ENCODE data around the gene POFUT1. TPM values are rescaled to one million over a fixed set of nuclear protein-coding genes. Genes with fewer than 3 reads are reported as not detected.
A peak's percentile ranks its signal among the peaks of the same experiment; 100 is the strongest.

POFUT1 gene
- total and polyA plus RNA-seq, 9 of the 15 experiments (the other 6 are each of a cell fraction or from before 2014, with no cell fraction given) = 3.5 to 44.7 (median 23.5) TPM

- H3K79me2 ChIP-seq (ENCODE audit: control insufficient read depth, insufficient read depth, low read length) = peaks cover 3% of the 10 kb centered on the region; the same call in 2 of the 3 replicates
- H3K27ac ChIP-seq (ENCODE audit: extremely low read depth, low read depth, low read length) = no peak overlapping the region
- no peak for TF ChIP-seq ZFP36 (IDR thresholded peaks at IDR 0.05; ENCODE audit: low read depth, low read length, partially characterized antibody)
- no peak for TF ChIP-seq LCOR (CRISPR knock-in tag; IDR thresholded peaks at IDR 0.05)
- no peak for TF ChIP-seq MYC (IDR thresholded peaks at IDR 0.05; ENCODE audit: low read depth, low read length)
- no peak for TF ChIP-seq MYC (CRISPR knock-in tag; IDR thresholded peaks at IDR 0.05; ENCODE audit: borderline replicate concordance, low read depth)
- TF ChIP-seq SIN3A (IDR thresholded peaks at IDR 0.05; ENCODE audit: borderline replicate concordance in 2 of 2, control insufficient read depth in 1 of 2, low read depth in 2 of 2, low read length in 2 of 2) = no peak
- no peak for TF ChIP-seq POLR3A (IDR thresholded peaks at IDR 0.05; ENCODE audit: borderline replicate concordance, extremely low read depth, insufficient read depth, insufficient read length)
- TF ChIP-seq BDP1 (IDR thresholded peaks at IDR 0.05; ENCODE audit: insufficient read depth, insufficient read length) = no peak
- no peak for TF ChIP-seq TSC22D4 (tag; IDR thresholded peaks at IDR 0.05)
- H3K4me3 ChIP-seq = no peak overlapping the region
- no peak overlapping the region for H3K4me2 ChIP-seq (ENCODE audit: insufficient read depth, low read length)
- peak overlapping the region in 1 of 2 experiments; percentile 6; a peak in 1 of 4 replicates for H3K9ac ChIP-seq (ENCODE audit: insufficient read depth in 1 of 2, low read depth in 2 of 2, low read length in 2 of 2)
- H3K9me3 ChIP-seq (replicated peaks; ENCODE audit: control insufficient read depth, insufficient read depth, low read depth, low read length) = no peaks in the 10 kb centered on the region
- FAIRE-seq (no peak), DNase-seq (ENCODE audit: extremely low read depth in 1 of 4, low spot score in 3 of 4) (no peak), ATAC-seq (no peak)
- POLR2A ChIA-PET = no interaction called here
- H3K9me1 ChIP-seq (ENCODE audit: control insufficient read depth, insufficient read depth, low read length) = no peaks in the 10 kb centered on the region
- H3K36me3 ChIP-seq (ENCODE audit: control insufficient read depth, insufficient read depth, low read length) = peaks cover 89% of the 10 kb centered on the region
- H3K4me1 ChIP-seq (replicated peaks in 1 of 2; ENCODE audit: control insufficient read depth in 2 of 2, insufficient read depth in 2 of 2, low read length in 2 of 2) = no peaks in the 10 kb centered on the region
- H2AFZ ChIP-seq (ENCODE audit: low read depth, low read length) = no peak overlapping the region
- CTCF ChIA-PET (ENCODE audit: low intra/inter-chr PET ratio) = no interaction called here
- in situ Hi-C loops (cut with MboI) = no loop called here
- peaks cover 7% of the 10 kb centered on the region for H4K20me1 ChIP-seq (replicated peaks; ENCODE audit: control insufficient read depth, insufficient read depth, low read length)
- no peaks in the 10 kb centered on the region for H3K27me3 ChIP-seq (ENCODE audit: control insufficient read depth in 2 of 2, insufficient read depth in 2 of 2, low read length in 2 of 2)
- intact Hi-C loops (cut with micrococcal nuclease) = no loop called here
- WGBS (ENCODE audit: insufficient coverage, low coverage, missing lambda C conversion rate) = 92% methylated on average over 13 of the region's 13 CpGs
- BruUV-seq (replicated peaks) = no TSS peak
Observed at GRCh38 chr20:32216179-32217142, 8.8 kb downstream of the POFUT1 start.

All from K562 (cell line).